Coronary artery (tissue), 2 donors: Measurements from ENCODE around the gene KLF3.
A peak's percentile ranks its signal among the peaks of the same experiment; 100 is the strongest.

Experiments used
- DNase-seq: peaks from one replicate; pipeline ENCODE4 v3.0.0-alpha.2; 2017; ENCODE audit warnings: low spot score
- H3K27ac ChIP-seq, 2 donors: fragments of 200-600 bp; sonication (generic); one replicate each; pipeline ENCODE4 v1.5.1; 2016 to 2019
- H3K4me3 ChIP-seq: fragments of 200-600 bp; sonication (generic); 2 replicates; pipeline ENCODE4 v1.5.1; 2016; ENCODE audit warnings: mild to moderate bottlenecking, moderate library complexity
- TF ChIP-seq, protein P1 (sequence below): fragments of 200-600 bp; sonication (generic); IDR thresholded peaks from one replicate; pipeline ENCODE4 v1.5.1; 2019; ENCODE audit warnings: antibody characterized with exemption

Gene KLF3

DNA sequence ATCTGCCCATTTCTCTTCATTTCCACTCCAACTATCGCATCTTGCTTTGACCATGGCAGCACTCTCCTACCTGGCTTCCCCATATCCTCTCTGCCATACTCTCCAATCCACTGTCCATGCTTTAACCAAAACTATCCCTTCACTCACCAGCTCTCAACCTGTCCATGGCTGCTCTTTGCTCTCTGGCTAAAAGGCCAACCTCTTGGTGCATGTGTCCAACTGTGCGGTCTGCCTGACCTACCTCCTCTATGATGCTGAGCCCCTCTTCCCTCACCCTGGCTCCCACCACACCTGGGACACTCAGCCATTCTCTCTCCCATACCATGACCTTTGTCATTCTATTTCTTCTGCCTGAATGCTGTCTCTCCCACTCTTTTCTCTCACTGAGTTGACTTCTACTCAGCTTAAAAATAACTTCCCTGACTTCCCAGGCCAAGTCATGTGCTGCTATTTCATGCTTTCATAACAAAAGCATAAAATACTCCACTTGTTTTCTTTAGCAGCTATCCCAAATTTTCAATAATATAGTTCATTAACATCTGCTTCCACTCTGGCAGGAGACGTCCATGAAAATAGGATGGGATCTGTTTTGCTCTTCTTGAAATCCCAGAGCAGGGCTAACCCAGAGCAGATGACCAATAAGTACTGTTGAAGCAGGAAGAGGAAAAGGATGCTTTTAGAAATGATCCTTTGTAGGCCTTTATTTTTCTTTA lies 29.8 kb upstream of the KLF3 start:
- Histone ChIP-seq H3K4me3 (no peak overlapping the region), H3K27ac (peak overlapping the region; percentile 54 to 66)
- DNase-seq: no peak
- TF ChIP-seq, protein P1, sequence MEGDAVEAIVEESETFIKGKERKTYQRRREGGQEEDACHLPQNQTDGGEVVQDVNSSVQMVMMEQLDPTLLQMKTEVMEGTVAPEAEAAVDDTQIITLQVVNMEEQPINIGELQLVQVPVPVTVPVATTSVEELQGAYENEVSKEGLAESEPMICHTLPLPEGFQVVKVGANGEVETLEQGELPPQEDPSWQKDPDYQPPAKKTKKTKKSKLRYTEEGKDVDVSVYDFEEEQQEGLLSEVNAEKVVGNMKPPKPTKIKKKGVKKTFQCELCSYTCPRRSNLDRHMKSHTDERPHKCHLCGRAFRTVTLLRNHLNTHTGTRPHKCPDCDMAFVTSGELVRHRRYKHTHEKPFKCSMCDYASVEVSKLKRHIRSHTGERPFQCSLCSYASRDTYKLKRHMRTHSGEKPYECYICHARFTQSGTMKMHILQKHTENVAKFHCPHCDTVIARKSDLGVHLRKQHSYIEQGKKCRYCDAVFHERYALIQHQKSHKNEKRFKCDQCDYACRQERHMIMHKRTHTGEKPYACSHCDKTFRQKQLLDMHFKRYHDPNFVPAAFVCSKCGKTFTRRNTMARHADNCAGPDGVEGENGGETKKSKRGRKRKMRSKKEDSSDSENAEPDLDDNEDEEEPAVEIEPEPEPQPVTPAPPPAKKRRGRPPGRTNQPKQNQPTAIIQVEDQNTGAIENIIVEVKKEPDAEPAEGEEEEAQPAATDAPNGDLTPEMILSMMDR: no peak

GRCh38 chr4:38639242-38639641 lies 24.8 kb upstream of the KLF3 start:
- TF ChIP-seq, protein P1: no peak
- no peak for DNase-seq
- Histone ChIP-seq H3K4me3 (no peak overlapping the region), H3K27ac (no peak overlapping the region)

DNA sequence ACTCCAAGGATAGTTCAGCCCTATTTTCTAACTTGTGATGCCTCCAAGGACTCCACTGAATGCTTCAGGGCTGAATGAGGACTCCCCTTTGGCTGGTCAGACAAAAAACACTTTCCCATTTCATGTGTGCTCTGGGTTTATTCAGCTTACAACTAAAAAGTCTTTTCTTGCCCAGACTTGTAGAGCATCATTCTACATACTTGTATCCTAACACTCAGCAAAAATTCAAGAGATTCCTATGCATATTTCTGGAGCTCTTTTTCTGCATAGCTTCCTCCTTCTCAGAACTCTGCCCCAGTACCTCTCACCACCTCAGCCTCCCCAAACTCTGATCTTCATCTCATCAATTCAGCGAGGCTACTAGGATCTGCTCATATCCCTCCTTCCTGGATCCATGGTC lies 22.2 kb upstream of the KLF3 start:
- Histone ChIP-seq H3K27ac (no peak overlapping the region), H3K4me3 (no peak overlapping the region)
- TF ChIP-seq, protein P1: no peak
- DNase-seq: no peak

GRCh38 chr4:38644201-38644600 lies 19.8 kb upstream of the KLF3 start:
- no peak for DNase-seq
- TF ChIP-seq, protein P1: no peak
- Histone ChIP-seq H3K27ac (no peak overlapping the region), H3K4me3 (no peak overlapping the region)

DNA sequence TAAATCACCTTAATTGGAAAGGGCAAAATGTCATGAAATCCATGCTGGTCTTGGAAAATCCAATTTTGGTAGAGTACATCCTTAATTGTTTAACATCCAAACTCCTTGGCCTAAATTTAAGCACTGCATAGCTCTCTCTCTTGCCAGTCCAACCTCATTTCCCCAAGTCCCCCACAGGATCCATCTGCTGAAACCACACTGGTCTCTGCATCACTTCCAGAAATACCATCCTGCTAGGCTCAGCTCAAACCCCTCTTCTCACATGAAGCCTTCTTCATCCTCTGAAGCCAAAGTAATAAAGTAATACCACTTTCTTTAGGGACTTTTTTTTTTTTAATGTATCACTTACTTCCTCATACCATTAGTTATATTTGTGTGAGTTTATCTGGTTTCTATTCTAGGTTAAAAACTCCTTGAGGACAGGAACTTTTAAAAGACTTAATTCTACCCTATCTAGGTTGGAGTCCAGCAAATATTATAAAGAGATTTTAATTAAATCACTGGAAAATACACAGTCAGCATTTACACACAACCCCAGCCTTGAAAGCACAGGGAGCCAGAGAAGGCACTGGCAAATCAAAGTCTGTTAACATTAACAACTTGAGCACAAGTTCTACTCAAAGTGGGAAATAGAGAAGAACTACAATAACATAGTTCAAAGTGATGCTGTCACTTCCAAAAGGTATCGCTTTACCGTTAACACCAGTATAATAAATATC lies 16.7 kb upstream of the KLF3 start:
- Histone ChIP-seq H3K27ac (no peak overlapping the region), H3K4me3 (no peak overlapping the region)
- TF ChIP-seq, protein P1: no peak
- no peak for DNase-seq

DNA sequence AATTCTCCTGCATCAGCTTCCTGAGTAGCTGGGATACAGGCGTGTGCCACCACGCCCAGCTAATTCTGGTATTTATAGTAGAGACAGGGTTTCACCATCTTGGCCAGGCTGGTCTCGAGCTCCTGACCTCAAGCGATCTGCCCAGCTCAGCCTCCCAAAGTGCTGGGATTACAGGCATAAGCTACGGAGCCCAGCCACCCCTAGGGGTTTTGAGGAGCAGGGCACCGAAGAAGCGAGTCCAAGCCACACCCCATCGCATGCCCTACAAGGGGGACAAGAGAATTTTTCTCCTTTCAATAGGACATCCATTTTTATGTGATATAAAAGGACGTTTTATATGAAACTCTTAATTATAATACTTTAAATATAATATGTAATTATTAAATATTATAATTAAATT lies 13.9 kb upstream of the KLF3 start:
- DNase-seq: no peak
- Histone ChIP-seq H3K27ac (no peak overlapping the region), H3K4me3 (no peak overlapping the region)
- TF ChIP-seq, protein P1: no peak

DNA sequence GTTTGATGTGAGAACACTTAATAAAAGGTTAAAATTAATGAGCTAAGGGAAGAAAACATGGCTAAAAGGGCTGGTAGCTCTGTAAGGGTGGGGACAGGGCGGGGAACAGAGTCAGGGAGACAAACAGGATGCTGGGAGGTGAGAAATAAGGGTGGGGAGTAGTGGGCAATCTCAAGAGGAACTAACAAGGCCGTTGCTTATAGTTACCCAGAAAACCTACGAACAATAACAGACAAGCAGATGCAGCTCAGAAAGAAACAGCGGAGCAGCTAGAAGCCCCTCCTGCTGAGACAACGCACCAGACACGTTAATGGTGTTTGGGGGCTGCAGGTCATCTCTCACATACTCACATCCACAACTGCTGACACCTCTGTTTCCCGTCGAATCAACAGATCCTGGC lies 9.7 kb upstream of the KLF3 start:
- TF ChIP-seq, protein P1: no peak
- DNase-seq: no peak
- no peak overlapping the region for H3K4me3 ChIP-seq
- H3K27ac ChIP-seq: no peak overlapping the region
